Fibroblast of lung (primary cell): ENCODE data around the gene GPR25. TPM values are rescaled to one million over a fixed set of nuclear protein-coding genes. Genes with fewer than 3 reads are reported as not detected.

Experiments used
- DNase-seq, 2 donors: peaks; one replicate each; pipeline versions ENCODE4 v3.0.0 to v3.0.0-alpha.2; 2010; ENCODE audit warnings: low read depth in 2 of 2
- H2AFZ ChIP-seq: 2 replicates; pipeline ENCODE4 v1.5.1; 2012; ENCODE audit warnings: low read length, control low read depth, inconsistent platforms
- H3K27ac ChIP-seq: 2 replicates; pipeline ENCODE4 v1.5.1; 2011; ENCODE audit warnings: low read length, control low read depth; ENCODE audit not compliant: insufficient read depth
- H3K27me3 ChIP-seq: 2 replicates; pipeline ENCODE4 v1.5.1; 2011; ENCODE audit warnings: mild to moderate bottlenecking, low read length; ENCODE audit not compliant: control insufficient read depth, insufficient read depth
- H3K36me3 ChIP-seq: 2 replicates; pipeline ENCODE4 v1.5.1; 2011; ENCODE audit warnings: low read length; ENCODE audit not compliant: control insufficient read depth, insufficient read depth
- H3K4me1 ChIP-seq: 2 replicates; pipeline ENCODE4 v1.5.1; 2011; ENCODE audit warnings: low read length; ENCODE audit not compliant: control insufficient read depth, insufficient read depth; ENCODE audit errors: extremely low read depth
- H3K4me2 ChIP-seq: 2 replicates; pipeline ENCODE4 v1.5.1; 2011; ENCODE audit warnings: low read length, control low read depth; ENCODE audit not compliant: insufficient read depth; ENCODE audit errors: extremely low read depth
- H3K4me3 ChIP-seq, 4 experiments: fragments of 200-600 bp in 1 of 4; sonication (generic) in 1 of 4; replicated peaks in 1 of 4; 2 replicates each; pipeline ENCODE4 v1.5.1; 2011 to 2016; ENCODE audit warnings: low read length in 4 of 4, low read depth in 3 of 4, mild to moderate bottlenecking in 3 of 4, control low read depth in 2 of 4, inconsistent platforms in 1 of 4, mixed read lengths in 1 of 4; ENCODE audit not compliant: insufficient read depth in 1 of 4; ENCODE audit errors: control extremely low read depth in 1 of 4
- H3K79me2 ChIP-seq: 2 replicates; pipeline ENCODE4 v1.5.1; 2012; ENCODE audit warnings: mild to moderate bottlenecking, low read length, inconsistent platforms; ENCODE audit not compliant: control insufficient read depth, insufficient read depth
- H3K9ac ChIP-seq: 2 replicates; pipeline ENCODE4 v1.5.1; 2011; ENCODE audit warnings: mild to moderate bottlenecking, low read length, control low read depth; ENCODE audit not compliant: insufficient read depth
- H3K9me3 ChIP-seq: 2 replicates; pipeline ENCODE4 v1.5.1; 2012; ENCODE audit warnings: low read depth, low read length; ENCODE audit not compliant: control insufficient read depth, insufficient read depth
- H4K20me1 ChIP-seq: 2 replicates; pipeline ENCODE4 v1.5.1; 2011; ENCODE audit warnings: low read length; ENCODE audit not compliant: control insufficient read depth, insufficient read depth; ENCODE audit errors: extremely low read depth
- EZH2 ChIP-seq: IDR thresholded peaks from 2 replicates; pipeline ENCODE4 v1.5.1; 2012; ENCODE audit warnings: low read length, control low read depth, mild to moderate bottlenecking; ENCODE audit errors: missing control alignments
- polyA plus RNA-seq, 2 donors: library from polyadenylated mRNA; depleted of rRNA in 1 of 2; stranded (reverse) in 1 of 2; unstranded in 1 of 2; fragments of >200 nt; gene quantifications; 2 replicates each; pipeline ENCODE4 v1.2.1, GENCODE V29; 2011 to 2012; ENCODE audit warnings: missing spikeins in 1 of 2
- total RNA-seq: library from RNA; depleted of rRNA; stranded (reverse); fragments of >200 nt; gene quantifications from 2 replicates; pipeline ENCODE4 v1.2.1, GENCODE V29; 2014
- TF ChIP-seq, protein P1 (sequence below), 2 donors: IDR thresholded peaks in 1 of 2; conservative IDR thresholded peaks in 1 of 2; 1 replicate in 1 of 2; 2 replicates in 1 of 2; pipeline ENCODE4 v1.5.1; 2011 to 2012; ENCODE audit warnings: low read length in 2 of 2, control low read depth in 1 of 2, inconsistent platforms in 1 of 2, low read depth in 1 of 2, mild to moderate bottlenecking in 1 of 2

The GPR25 gene
- total and polyA plus RNA-seq, 2 donors (not counting 1 experiment from before 2014, with no cell fraction given) = not detected

DNA sequence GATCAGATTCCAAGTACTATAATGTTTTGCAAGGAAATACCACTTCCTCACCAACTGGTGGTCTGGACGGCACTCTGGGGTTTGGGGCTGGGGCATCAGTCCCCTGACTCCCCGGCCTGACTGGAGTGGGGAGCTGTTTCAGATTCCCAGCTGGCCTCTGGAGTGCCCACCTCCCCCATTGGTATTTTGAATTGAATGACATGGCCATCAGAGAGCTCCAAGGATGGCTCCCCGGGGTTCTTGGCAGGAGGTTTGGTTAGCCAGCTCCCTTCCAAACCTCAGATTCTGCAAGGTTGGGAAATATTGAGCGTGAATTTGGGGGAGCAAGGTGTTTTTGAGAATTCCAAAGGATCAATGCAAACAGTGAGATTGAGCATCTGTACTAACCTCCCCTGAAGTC lies 19.8 kb downstream of the GPR25 start:
- TF ChIP-seq EZH2 = no peak
- TF ChIP-seq, protein P1, sequence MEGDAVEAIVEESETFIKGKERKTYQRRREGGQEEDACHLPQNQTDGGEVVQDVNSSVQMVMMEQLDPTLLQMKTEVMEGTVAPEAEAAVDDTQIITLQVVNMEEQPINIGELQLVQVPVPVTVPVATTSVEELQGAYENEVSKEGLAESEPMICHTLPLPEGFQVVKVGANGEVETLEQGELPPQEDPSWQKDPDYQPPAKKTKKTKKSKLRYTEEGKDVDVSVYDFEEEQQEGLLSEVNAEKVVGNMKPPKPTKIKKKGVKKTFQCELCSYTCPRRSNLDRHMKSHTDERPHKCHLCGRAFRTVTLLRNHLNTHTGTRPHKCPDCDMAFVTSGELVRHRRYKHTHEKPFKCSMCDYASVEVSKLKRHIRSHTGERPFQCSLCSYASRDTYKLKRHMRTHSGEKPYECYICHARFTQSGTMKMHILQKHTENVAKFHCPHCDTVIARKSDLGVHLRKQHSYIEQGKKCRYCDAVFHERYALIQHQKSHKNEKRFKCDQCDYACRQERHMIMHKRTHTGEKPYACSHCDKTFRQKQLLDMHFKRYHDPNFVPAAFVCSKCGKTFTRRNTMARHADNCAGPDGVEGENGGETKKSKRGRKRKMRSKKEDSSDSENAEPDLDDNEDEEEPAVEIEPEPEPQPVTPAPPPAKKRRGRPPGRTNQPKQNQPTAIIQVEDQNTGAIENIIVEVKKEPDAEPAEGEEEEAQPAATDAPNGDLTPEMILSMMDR (conservative IDR thresholded peaks at IDR 0.05 in 1 of 2, IDR thresholded peaks at IDR 0.05 in 1 of 2; ENCODE audit: low read depth in 1 of 2, low read length in 2 of 2) = no peak
- H3K9me3 ChIP-seq = no peaks in the 10 kb centered on the region
- DNase-seq = no peak
- H3K4me2 ChIP-seq = no peak overlapping the region
- H3K4me3 ChIP-seq = no peak overlapping the region
- no peak overlapping the region for H3K27ac ChIP-seq
- H3K36me3 ChIP-seq = no peaks in the 10 kb centered on the region
- H3K79me2 ChIP-seq = no peaks in the 10 kb centered on the region
- no peak overlapping the region for H3K9ac ChIP-seq
- no peaks in the 10 kb centered on the region for H4K20me1 ChIP-seq
- no peak overlapping the region for H2AFZ ChIP-seq
- H3K27me3 ChIP-seq = peaks cover 19% of the 10 kb centered on the region
- H3K4me1 ChIP-seq = no peaks in the 10 kb centered on the region

DNA sequence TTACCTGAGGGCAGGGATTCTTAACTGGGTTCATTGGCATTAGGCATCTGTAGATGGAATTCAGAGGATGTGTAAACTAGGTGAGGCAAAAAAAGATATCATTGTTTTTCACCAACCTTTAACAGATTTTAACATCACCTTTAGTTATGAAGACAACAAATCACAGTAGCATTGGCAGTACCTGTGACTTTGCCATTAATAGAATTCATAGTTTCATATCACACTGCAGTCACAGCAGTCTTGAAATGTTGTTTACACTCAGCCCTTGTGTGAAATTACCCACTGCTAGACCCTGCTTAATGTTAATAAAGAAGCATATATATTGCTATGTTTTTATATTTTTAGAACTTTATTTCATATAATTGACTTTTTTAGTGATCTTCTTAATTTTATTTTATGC lies 20.2 kb downstream of the GPR25 start:
- H3K9ac ChIP-seq = no peak overlapping the region
- H3K4me3 ChIP-seq = no peak overlapping the region
- no peaks in the 10 kb centered on the region for H3K4me1 ChIP-seq
- no peak for TF ChIP-seq EZH2
- TF ChIP-seq, protein P1 (conservative IDR thresholded peaks at IDR 0.05 in 1 of 2, IDR thresholded peaks at IDR 0.05 in 1 of 2; ENCODE audit: low read depth in 1 of 2, low read length in 2 of 2) = no peak
- H3K9me3 ChIP-seq = no peaks in the 10 kb centered on the region
- peaks cover 19% of the 10 kb centered on the region for H3K27me3 ChIP-seq
- no peak for DNase-seq
- no peak overlapping the region for H3K4me2 ChIP-seq
- H3K36me3 ChIP-seq = no peaks in the 10 kb centered on the region
- H2AFZ ChIP-seq = no peak overlapping the region
- no peak overlapping the region for H3K27ac ChIP-seq
- H3K79me2 ChIP-seq = no peaks in the 10 kb centered on the region
- no peaks in the 10 kb centered on the region for H4K20me1 ChIP-seq

DNA sequence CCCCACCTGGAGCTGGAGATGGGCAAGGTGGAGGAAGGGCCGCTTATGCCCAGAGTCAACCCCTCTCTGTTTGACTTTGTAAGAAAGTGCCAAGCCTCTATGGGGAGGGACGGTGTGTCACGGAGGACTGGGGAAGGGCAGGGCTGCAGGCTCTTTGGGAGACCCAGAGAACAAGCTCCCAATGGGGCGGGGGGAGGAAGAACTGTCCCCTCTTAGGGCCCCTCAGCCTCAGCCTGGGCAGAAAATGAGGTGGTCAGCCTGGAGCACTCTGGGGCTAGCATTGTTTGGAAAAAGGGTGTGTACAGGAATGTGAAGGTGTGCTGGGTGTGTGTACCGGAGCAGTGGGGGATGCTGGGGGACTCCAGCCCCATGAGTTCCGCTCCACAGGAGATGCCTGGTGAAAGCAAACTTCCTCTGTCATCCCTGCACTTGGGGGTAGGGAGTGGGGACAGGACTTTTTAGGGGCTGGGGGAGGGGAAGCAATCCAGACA lies 20.7 kb downstream of the GPR25 start:
- peaks cover 16% of the 10 kb centered on the region for H3K27me3 ChIP-seq

More for the DNA sequence above, 20.7 kb downstream of the GPR25 start:
- no peaks in the 10 kb centered on the region for H4K20me1 ChIP-seq
- H3K4me2 ChIP-seq = no peak overlapping the region
- no peaks in the 10 kb centered on the region for H3K4me1 ChIP-seq
- DNase-seq = no peak
- no peak overlapping the region for H3K9ac ChIP-seq
- TF ChIP-seq, protein P1 (conservative IDR thresholded peaks at IDR 0.05 in 1 of 2, IDR thresholded peaks at IDR 0.05 in 1 of 2; ENCODE audit: low read depth in 1 of 2, low read length in 2 of 2) = no peak
- TF ChIP-seq EZH2 = no peak
- H3K79me2 ChIP-seq = no peaks in the 10 kb centered on the region
- no peak overlapping the region for H3K4me3 ChIP-seq
- H3K27ac ChIP-seq = no peak overlapping the region
- H3K36me3 ChIP-seq = no peaks in the 10 kb centered on the region
- no peak overlapping the region for H2AFZ ChIP-seq
- no peaks in the 10 kb centered on the region for H3K9me3 ChIP-seq
